ENCODE results near the gene ATF7IP2.

ATF7IP2 gene

DNA sequence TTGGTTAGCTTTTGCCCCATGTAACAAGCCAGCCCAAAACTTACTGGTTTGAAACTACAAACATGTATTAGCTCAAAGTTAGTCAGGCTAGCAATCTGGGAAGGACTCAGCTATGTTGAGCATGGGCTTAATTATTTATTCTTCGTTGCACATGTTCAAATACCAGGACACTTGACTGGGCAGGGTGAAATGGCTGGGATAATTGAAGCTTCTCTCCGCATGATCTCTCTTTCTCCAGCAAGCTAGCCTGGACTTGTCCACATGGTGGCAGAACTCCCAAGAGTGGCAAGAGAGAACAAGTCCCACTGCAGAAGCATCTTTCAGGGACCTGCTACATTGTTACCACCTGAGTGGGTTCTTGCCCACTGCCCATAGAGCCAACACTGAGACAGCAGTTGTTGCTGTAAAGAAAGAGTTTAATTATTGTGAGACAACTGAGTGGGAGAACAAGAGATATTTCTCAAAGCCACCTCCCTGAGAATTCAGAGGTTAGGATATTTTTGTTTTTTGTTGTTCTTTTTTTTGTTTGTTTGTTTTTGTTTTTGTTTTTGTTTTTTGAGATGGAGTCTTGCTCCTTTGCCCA is 16.8 kb upstream of the ATF7IP2 start:
- TF ChIP-seq, protein P1, sequence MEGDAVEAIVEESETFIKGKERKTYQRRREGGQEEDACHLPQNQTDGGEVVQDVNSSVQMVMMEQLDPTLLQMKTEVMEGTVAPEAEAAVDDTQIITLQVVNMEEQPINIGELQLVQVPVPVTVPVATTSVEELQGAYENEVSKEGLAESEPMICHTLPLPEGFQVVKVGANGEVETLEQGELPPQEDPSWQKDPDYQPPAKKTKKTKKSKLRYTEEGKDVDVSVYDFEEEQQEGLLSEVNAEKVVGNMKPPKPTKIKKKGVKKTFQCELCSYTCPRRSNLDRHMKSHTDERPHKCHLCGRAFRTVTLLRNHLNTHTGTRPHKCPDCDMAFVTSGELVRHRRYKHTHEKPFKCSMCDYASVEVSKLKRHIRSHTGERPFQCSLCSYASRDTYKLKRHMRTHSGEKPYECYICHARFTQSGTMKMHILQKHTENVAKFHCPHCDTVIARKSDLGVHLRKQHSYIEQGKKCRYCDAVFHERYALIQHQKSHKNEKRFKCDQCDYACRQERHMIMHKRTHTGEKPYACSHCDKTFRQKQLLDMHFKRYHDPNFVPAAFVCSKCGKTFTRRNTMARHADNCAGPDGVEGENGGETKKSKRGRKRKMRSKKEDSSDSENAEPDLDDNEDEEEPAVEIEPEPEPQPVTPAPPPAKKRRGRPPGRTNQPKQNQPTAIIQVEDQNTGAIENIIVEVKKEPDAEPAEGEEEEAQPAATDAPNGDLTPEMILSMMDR (IDR thresholded peaks at IDR 0.05; ENCODE audit: low read depth, low read length): no peak
- DNase-seq (ENCODE audit: extremely low read depth, low read depth): no peak

DNA sequence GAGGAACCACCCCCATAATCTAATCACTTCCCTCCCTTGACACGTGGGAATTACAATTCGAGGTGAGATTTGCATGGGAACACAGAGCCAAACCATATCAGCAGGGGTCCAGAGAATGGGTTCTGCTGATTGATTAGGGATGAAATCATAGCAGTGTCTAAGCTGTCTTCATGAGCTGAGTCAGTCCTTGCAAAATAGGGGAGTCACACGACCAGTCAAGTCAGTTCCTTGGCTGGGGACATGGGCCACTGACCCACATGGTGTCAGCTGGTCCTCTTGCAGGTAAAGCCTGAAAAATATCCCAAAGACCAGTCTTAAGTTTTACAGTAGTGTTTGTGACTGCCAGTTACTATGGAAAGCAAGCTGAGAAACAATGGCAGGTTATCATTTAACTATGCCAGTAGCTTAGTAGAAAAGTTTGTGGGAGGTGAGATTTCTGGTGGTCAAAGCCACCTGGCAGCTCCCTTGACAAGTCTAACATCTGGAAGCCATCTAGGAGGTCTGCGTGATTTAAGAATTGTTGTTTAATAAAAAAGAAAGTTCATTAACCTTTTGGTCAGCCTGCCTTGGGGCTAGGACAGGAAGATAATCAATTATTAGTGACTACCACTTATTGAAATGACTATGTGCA is 15.7 kb upstream of the ATF7IP2 start:
- TF ChIP-seq, protein P1 (IDR thresholded peaks at IDR 0.05; ENCODE audit: low read depth, low read length): no peak
- DNase-seq (ENCODE audit: extremely low read depth, low read depth): no peak

DNA sequence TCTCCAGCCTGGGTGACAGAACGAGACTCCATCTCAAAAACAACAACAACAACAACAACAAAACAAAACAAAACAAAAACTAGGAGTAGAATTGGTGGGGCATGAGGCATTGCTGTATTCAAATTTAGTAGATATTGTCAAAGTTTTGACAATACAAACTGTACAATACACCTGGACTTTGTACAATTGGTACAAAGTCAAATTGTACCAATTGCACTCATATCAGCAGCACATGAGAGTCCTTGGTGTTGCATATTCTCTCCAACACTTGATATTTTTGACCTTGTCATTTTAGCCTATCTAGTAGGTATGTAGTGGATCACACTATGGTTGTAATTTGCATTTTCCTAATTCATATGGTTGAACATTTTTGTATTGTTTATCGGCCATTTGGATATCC is 14.3 kb upstream of the ATF7IP2 start:
- TF ChIP-seq, protein P1 (IDR thresholded peaks at IDR 0.05; ENCODE audit: low read depth, low read length): no peak
- no peak for DNase-seq (ENCODE audit: extremely low read depth, low read depth)

DNA sequence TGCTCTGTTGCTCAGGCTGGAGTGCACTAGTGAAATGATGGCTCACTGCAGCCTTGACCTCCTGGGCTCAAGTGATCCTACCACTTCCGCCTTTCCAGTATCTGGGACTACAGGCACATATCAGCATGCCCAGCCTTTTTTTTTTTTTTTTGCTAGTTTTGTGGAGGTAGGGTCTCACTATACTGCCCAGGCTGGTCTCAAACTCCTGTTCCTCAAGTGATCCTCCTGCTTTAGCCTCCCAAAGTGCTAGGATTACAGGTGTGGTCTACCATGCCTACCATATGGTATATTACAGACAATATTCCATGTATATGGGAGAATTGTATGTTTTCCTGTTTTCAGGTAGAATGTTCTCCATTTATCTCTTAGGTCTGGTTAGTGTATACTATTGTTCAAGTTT is 12.3 kb upstream of the ATF7IP2 start:
- TF ChIP-seq, protein P1 (IDR thresholded peaks at IDR 0.05; ENCODE audit: low read depth, low read length): no peak
- DNase-seq (ENCODE audit: extremely low read depth, low read depth): no peak

DNA sequence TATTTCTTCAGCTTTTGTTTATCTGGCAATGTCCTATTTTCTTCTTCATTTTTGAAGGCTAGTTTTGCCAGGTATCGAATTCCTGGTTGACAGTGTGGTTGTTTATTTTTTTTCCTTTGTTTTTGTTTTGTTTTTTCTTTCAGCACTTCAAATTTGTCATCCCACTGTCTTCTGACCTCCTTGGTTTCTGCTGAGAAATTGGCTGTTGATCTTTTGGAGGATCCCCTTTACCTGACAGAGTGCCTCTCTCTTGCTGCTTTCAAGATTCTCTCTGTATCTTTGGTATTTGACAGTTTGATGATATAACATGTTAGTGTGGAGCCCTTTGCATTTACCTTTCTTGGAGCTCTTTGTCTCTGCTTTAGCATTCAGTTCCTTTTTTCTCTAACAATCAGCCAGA is 9.6 kb upstream of the ATF7IP2 start:
- TF ChIP-seq, protein P1 (IDR thresholded peaks at IDR 0.05; ENCODE audit: low read depth, low read length): no peak
- no peak for DNase-seq (ENCODE audit: extremely low read depth, low read depth)

DNA sequence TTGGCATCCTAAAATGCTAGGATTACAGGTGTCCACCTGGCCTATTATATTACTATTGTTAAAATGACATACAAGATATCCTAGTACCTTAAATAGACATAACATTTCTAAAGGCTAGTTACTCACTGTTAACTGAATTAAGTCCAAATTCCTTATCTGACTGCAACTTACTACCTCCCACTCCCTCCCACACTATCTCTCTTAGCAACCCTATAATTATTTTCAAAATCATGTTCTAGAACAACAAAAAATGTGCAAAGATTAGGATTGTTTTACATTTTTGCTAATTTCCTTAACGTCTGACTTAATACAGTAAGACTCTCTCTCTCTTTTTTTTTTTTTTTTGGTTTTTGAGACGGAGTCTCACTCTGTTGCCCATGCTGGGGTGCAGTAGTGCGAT is 2.2 kb upstream of the ATF7IP2 start:
- TF ChIP-seq, protein P1 (IDR thresholded peaks at IDR 0.05; ENCODE audit: low read depth, low read length): no peak
- no peak for DNase-seq (ENCODE audit: extremely low read depth, low read depth)

DNA sequence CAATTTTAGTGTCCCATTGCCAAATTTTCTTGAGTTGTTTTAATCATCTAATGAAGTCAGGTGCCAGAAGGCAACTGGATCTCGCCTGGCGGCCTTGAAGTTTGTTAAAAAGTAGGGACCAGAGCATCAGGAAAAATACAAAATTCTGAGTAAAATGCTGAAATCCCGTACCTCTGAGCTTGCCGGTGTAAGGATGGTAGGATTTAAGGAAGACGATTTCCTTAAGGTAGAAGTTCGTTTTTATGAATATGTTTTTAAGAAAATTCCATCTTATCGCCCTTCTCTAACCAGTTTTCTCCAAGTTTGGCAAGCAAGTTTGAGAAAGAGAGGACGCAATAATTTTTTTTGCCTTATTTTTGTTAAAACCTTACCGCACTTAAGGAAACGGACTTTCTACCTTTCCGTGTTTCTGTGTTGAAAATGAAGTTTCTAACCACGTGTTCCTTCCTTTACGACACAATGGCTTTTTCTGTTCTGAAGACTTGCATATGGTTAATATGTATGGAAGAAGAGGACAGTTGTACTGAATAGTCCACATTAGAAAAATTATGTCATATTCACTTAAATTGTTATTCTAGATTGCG is 748 bp downstream of the ATF7IP2 start:
- TF ChIP-seq, protein P1 (IDR thresholded peaks at IDR 0.05; ENCODE audit: low read depth, low read length): no peak
- no peak for DNase-seq (ENCODE audit: extremely low read depth, low read depth)
